ENCODE data around the gene CFAP46.

Gene CFAP46

GRCh38 chr10:132942101-132943057 is at the start of gene CFAP46:
Gene CFAP46 (minus strand): TSS chr10:132942570. CDS start chr10:132942484, 86 bp downstream.
- DNase-seq, result no peak

GRCh38 chr10:132991706-132992432 is 49.5 kb upstream of the CFAP46 start:
- DNase-seq, result no peak

GRCh38 chr10:132990684-132991545 is 48.5 kb upstream of the CFAP46 start:
- no peak for DNase-seq

- DNase-seq, result no peak
Measured at GRCh38 chr10:132989476-132990415, 47.4 kb upstream of the CFAP46 start.

GRCh38 chr10:132988988-132989387 is 46.6 kb upstream of the CFAP46 start:
- DNase-seq, result no peak

- no peak for DNase-seq
Measured at GRCh38 chr10:132987671-132988571, 45.6 kb upstream of the CFAP46 start.

- no peak for DNase-seq
Measured at GRCh38 chr10:132986978-132987377, 44.6 kb upstream of the CFAP46 start.

- DNase-seq, result no peak
Measured at GRCh38 chr10:132986576-132986975, 44.2 kb upstream of the CFAP46 start.

GRCh38 chr10:132986076-132986475 is 43.7 kb upstream of the CFAP46 start:
- DNase-seq, result no peak

GRCh38 chr10:132985546-132985900 is 43.2 kb upstream of the CFAP46 start:
- no peak for DNase-seq

GRCh38 chr10:132984801-132985545 is 42.6 kb upstream of the CFAP46 start:
- DNase-seq, result no peak

- no peak for DNase-seq
Measured at GRCh38 chr10:132984008-132984295, 41.6 kb upstream of the CFAP46 start.

- DNase-seq, result no peak
Measured at GRCh38 chr10:132983252-132984007, 41.1 kb upstream of the CFAP46 start.

- DNase-seq, result no peak
Measured at GRCh38 chr10:132982301-132982989, 40.1 kb upstream of the CFAP46 start.

- DNase-seq, result no peak
Measured at GRCh38 chr10:132981746-132982145, 39.4 kb upstream of the CFAP46 start.

- DNase-seq, result no peak
Measured at GRCh38 chr10:132981173-132981555, 38.8 kb upstream of the CFAP46 start.

GRCh38 chr10:132980426-132981172 is 38.2 kb upstream of the CFAP46 start:
- DNase-seq, result no peak
